B cell (primary cell): ENCODE results near the gene TMEM37. TPM values are rescaled to one million over a fixed set of nuclear protein-coding genes. Genes with fewer than 3 reads are reported as not detected.

ENCODE experiments used
- ATAC-seq: fragments of 200-7000 bp; cut with Tn5 transposase; one replicate; pipeline ENCODE4 v1.10.0; 2021; ENCODE audit warnings: low read depth, mild to moderate bottlenecking, moderate number of reproducible peaks, moderate library complexity
- CTCF ChIA-PET: fragments of 350-600 bp; sonication (Branson Sonifier 250); formaldehyde crosslinking; loops from one replicate; lab custom pipeline; 2021; ENCODE audit warnings: antibody characterized with exemption, inconsistent platforms; lab: Charles Lee
- POLR2A ChIA-PET: fragments of 350-600 bp; sonication (Branson Sonifier 250); formaldehyde crosslinking; loops from one replicate; lab custom pipeline; 2021; ENCODE audit warnings: antibody characterized with exemption; lab: Charles Lee
- DNase-seq: peaks from one replicate; pipeline ENCODE4 v3.0.0; 2013
- H2AFZ ChIP-seq: 2 replicates; pipeline ENCODE4 v1.6.1; 2012; ENCODE audit warnings: mild to moderate bottlenecking, low read depth, low read length; ENCODE audit not compliant: insufficient read depth, poor library complexity, severe bottlenecking
- H3K27ac ChIP-seq, 2 donors: 1 replicate in 1 of 2; 2 replicates in 1 of 2; pipeline ENCODE4 v1.5.1; 2012 to 2013; ENCODE audit warnings: low read length in 2 of 2, mild to moderate bottlenecking in 2 of 2, moderate library complexity in 1 of 2
- H3K27me3 ChIP-seq, 4 experiments: fragments of 200-600 bp in 1 of 4; sonication (generic) in 1 of 4; replicated peaks in 1 of 4; 1 replicate in 2 of 4; 2 replicates in 2 of 4; pipeline versions ENCODE4 v1.6.1 to v1.7.0; 2013 to 2016; ENCODE audit warnings: low read length in 3 of 4, mild to moderate bottlenecking in 2 of 4, mixed read lengths in 1 of 4, moderate library complexity in 1 of 4; ENCODE audit not compliant: insufficient read depth in 4 of 4, control insufficient read depth in 3 of 4; ENCODE audit errors: control extremely low read depth in 1 of 4
- H3K36me3 ChIP-seq, 2 experiments: replicated peaks in 1 of 2; 1 replicate in 1 of 2; 2 replicates in 1 of 2; pipeline versions ENCODE4 v1.6.1 to v1.7.1; 2013; ENCODE audit warnings: low read length in 1 of 2; ENCODE audit not compliant: insufficient read depth in 2 of 2, control insufficient read depth in 1 of 2; ENCODE audit errors: control extremely low read depth in 1 of 2, extremely low read depth in 1 of 2
- H3K4me1 ChIP-seq, 2 donors: fragments of 200-600 bp in 1 of 2; sonication (generic) in 1 of 2; 1 replicate in 1 of 2; 2 replicates in 1 of 2; pipeline versions ENCODE4 v1.5.1 to v1.6.1; 2013 to 2017; ENCODE audit warnings: low read length in 2 of 2; ENCODE audit not compliant: control insufficient read depth in 2 of 2, insufficient read depth in 2 of 2
- H3K4me2 ChIP-seq: replicated peaks from 2 replicates; pipeline ENCODE3; 2012; ENCODE audit warnings: mild to moderate bottlenecking, low read depth, low read length; ENCODE audit not compliant: poor library complexity, severe bottlenecking
- H3K4me3 ChIP-seq, 5 experiments: fragments of 200-600 bp in 1 of 5; sonication (generic) in 1 of 5; 1 replicate in 3 of 5; 2 replicates in 2 of 5; pipeline versions ENCODE4 v1.5.1 to v1.7.0; 2011 to 2016; ENCODE audit warnings: low read length in 4 of 5, mild to moderate bottlenecking in 4 of 5, low read depth in 2 of 5, control low read depth in 1 of 5, moderate library complexity in 1 of 5; ENCODE audit not compliant: insufficient read depth in 1 of 5; ENCODE audit errors: control extremely low read depth in 1 of 5, extremely low read depth in 1 of 5
- H3K79me2 ChIP-seq: fragments of 200-600 bp; sonication (generic); one replicate; pipeline ENCODE4 v1.6.0; 2016; ENCODE audit warnings: low read length; ENCODE audit not compliant: control insufficient read depth, insufficient read depth
- H3K9ac ChIP-seq: fragments of 200-600 bp; sonication (generic); 2 replicates; pipeline ENCODE4 v1.6.1; 2017; ENCODE audit warnings: mild to moderate bottlenecking, low read length, moderate library complexity
- H3K9me3 ChIP-seq, 3 donors: one replicate each; pipeline versions ENCODE4 v1.6.1 to v1.7.1; 2013; ENCODE audit warnings: low read length in 2 of 3; ENCODE audit not compliant: control insufficient read depth in 2 of 3, insufficient read depth in 1 of 3; ENCODE audit errors: control extremely low read depth in 1 of 3
- H4K20me1 ChIP-seq: 2 replicates; pipeline ENCODE4 v1.6.0; 2012; ENCODE audit warnings: mild to moderate bottlenecking, low read length; ENCODE audit not compliant: insufficient read depth, control insufficient read depth, poor library complexity, severe bottlenecking
- H3K27ac Mint-ChIP-seq: one replicate; pipeline ENCODE4 v1.8.0; 2021; ENCODE audit warnings: mixed read lengths
- H3K27me3 Mint-ChIP-seq: one replicate; pipeline ENCODE4 v1.8.0; 2021; ENCODE audit warnings: mixed read lengths
- H3K4me1 Mint-ChIP-seq: one replicate; pipeline ENCODE4 v1.8.0; 2021; ENCODE audit warnings: mixed read lengths
- H3K4me3 Mint-ChIP-seq: one replicate; pipeline ENCODE4 v1.8.0; 2021; ENCODE audit warnings: mixed read lengths
- H3K9me3 Mint-ChIP-seq: one replicate; pipeline ENCODE4 v1.8.0; 2022; ENCODE audit warnings: mixed read lengths; ENCODE audit not compliant: insufficient read depth
- CTCF ChIP-seq: fragments of 200-600 bp; IDR thresholded peaks from one replicate; pipeline ENCODE4 v1.8.0; 2022; ENCODE audit warnings: antibody characterized with exemption, mild to moderate bottlenecking
- EZH2 ChIP-seq: IDR thresholded peaks from 2 replicates; pipeline ENCODE4 v1.6.1; 2012; ENCODE audit warnings: borderline replicate concordance, low read depth, mild to moderate bottlenecking, moderate library complexity, low read length; ENCODE audit not compliant: insufficient read depth, poor library complexity, severe bottlenecking
- WGBS: methylation state at CpG from one replicate; pipeline ENCODE4 v1.1.5; 2013; ENCODE audit warnings: missing lambda C conversion rate; ENCODE audit not compliant: insufficient coverage; 5-methylcytosine and 5-hydroxymethylcytosine counted together
- intact Hi-C: fragments of 100-400 bp; cut with micrococcal nuclease; formaldehyde crosslinking; loops from one replicate; pipeline ENCODE4 v1.10.0; 2022
- polyA plus RNA-seq: library from polyadenylated mRNA; depleted of rRNA; stranded (reverse); fragments of >200 nt; gene quantifications from 2 replicates; pipeline ENCODE4 v1.2.3, GENCODE V29; 2012
- total RNA-seq, 2 donors: library from RNA; stranded (reverse); fragments of 120-200 nt in 1 of 2; gene quantifications; 1 replicate in 1 of 2; 2 replicates in 1 of 2; pipeline versions ENCODE4 v1.2.3 to v1.2.4, GENCODE V29; 2013 to 2022

The TMEM37 gene
- total and polyA plus RNA-seq, 2 donors (not counting 1 experiment from before 2014, with no cell fraction given), result not detected

GRCh38 chr2:119421304-119421703 is 10.3 kb upstream of the TMEM37 start:
- no peak overlapping the region for H3K9ac ChIP-seq
- no peak for ATAC-seq
- TF ChIP-seq CTCF (no peak), EZH2 (no peak)
- H3K27me3 Mint-ChIP-seq, result peaks cover 50% of the 10 kb centered on the region
- intact Hi-C loops, result no loop called here
- H3K36me3 ChIP-seq, result no peaks in the 10 kb centered on the region
- H3K9me3 ChIP-seq, result peaks cover 1 to 8% (median 3%) of the 10 kb centered on the region in 3 donors
- peaks cover 6% of the 10 kb centered on the region for H3K9me3 Mint-ChIP-seq
- no peak overlapping the region for H3K4me2 ChIP-seq
- H3K4me1 Mint-ChIP-seq, result peaks cover 3% of the 10 kb centered on the region
- H3K27ac ChIP-seq, result no peak overlapping the region
- CTCF ChIA-PET, result interaction anchor here (1.3 kb wide), 1 partner anchor 55 kb away, joined by 6 read pairs; no protein-coding TSS in a partner anchor
- DNase-seq, result no peak
- no CpG with 5 or more reads among the region's 1 CpG for WGBS
- POLR2A ChIA-PET, result no interaction called here
- peaks cover 0 to 32% (median 14%) of the 10 kb centered on the region in 4 experiments for H3K27me3 ChIP-seq
- no peaks in the 10 kb centered on the region for H3K79me2 ChIP-seq
- H3K27ac Mint-ChIP-seq, result no peak overlapping the region
- H4K20me1 ChIP-seq, result no peaks in the 10 kb centered on the region
- no peak overlapping the region for H3K4me3 ChIP-seq
- H2AFZ ChIP-seq, result no peak overlapping the region
- no peaks in the 10 kb centered on the region for H3K4me1 ChIP-seq
- no peak overlapping the region for H3K4me3 Mint-ChIP-seq

GRCh38 chr2:119421741-119422140 is 9.9 kb upstream of the TMEM37 start:
- no peak overlapping the region for H3K9ac ChIP-seq
- Mint-ChIP-seq H3K27me3 (peaks cover 55% of the 10 kb centered on the region), H3K4me3 (no peak overlapping the region), H3K9me3 (peaks cover 6% of the 10 kb centered on the region), H3K4me1 (no peaks in the 10 kb centered on the region), H3K27ac (no peak overlapping the region)
- H3K4me2 ChIP-seq, result no peak overlapping the region
- DNase-seq, result no peak
- intact Hi-C loops, result no loop called here
- H3K4me1 ChIP-seq, result no peaks in the 10 kb centered on the region
- peaks cover 0 to 36% (median 14%) of the 10 kb centered on the region in 4 experiments for H3K27me3 ChIP-seq
- H3K27ac ChIP-seq, result no peak overlapping the region
- no peaks in the 10 kb centered on the region for H4K20me1 ChIP-seq
- peaks cover 1 to 8% (median 3%) of the 10 kb centered on the region in 3 donors for H3K9me3 ChIP-seq
- H3K36me3 ChIP-seq, result no peaks in the 10 kb centered on the region
- ATAC-seq, result no peak
- no peak overlapping the region for H2AFZ ChIP-seq
- TF ChIP-seq EZH2, result no peak
- no peak for TF ChIP-seq CTCF
- no peak overlapping the region for H3K4me3 ChIP-seq
- ChIA-PET POLR2A (no interaction called here), CTCF (no interaction called here)
- H3K79me2 ChIP-seq, result no peaks in the 10 kb centered on the region
